Upper lobe of left lung (tissue), 4 donors: ENCODE data around the gene COL8A1.

Experiments
- POLR2A ChIP-seq, 4 donors: fragments of 450-650 bp; IDR thresholded peaks; one replicate each; pipeline ENCODE4 v1.5.1; 2016 to 2017; ENCODE audit warnings: antibody characterized with exemption in 4 of 4, mild to moderate bottlenecking in 2 of 4
- POLR2AphosphoS5 ChIP-seq, 2 donors: sonication (generic); formaldehyde crosslinking; IDR thresholded peaks; one replicate each; pipeline ENCODE4 v1.5.1; 2017; ENCODE audit warnings: antibody characterized with exemption in 2 of 2
- TF ChIP-seq, protein P1 (sequence below), 6 experiments: fragments of 450-650 bp in 4 of 6; fragments of 200-600 bp in 2 of 6; sonication (generic) in 2 of 6; IDR thresholded peaks; one replicate each; pipeline ENCODE4 v1.5.1; 2016 to 2019; ENCODE audit warnings: antibody characterized with exemption in 6 of 6

DNA sequence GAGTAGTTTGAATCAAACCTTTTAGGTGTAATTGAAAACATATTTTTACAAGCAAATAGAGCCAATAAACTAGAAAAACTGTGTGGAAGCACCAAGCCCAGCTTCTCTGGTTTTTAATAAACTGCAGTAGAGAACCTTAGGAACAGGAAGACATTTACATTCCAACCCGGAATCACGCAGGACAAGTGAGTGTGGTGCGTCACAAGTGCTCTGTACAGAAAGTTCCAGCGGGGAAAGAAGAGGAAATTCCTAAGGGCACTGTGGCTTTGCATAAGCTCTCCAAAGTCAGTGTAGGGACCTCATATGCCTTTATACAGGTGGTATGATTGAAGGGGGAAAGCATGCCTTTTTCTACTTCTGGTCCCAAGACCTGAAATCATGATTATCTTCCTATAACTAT lies 21.6 kb downstream of the COL8A1 start:
- TF ChIP-seq, protein P1, sequence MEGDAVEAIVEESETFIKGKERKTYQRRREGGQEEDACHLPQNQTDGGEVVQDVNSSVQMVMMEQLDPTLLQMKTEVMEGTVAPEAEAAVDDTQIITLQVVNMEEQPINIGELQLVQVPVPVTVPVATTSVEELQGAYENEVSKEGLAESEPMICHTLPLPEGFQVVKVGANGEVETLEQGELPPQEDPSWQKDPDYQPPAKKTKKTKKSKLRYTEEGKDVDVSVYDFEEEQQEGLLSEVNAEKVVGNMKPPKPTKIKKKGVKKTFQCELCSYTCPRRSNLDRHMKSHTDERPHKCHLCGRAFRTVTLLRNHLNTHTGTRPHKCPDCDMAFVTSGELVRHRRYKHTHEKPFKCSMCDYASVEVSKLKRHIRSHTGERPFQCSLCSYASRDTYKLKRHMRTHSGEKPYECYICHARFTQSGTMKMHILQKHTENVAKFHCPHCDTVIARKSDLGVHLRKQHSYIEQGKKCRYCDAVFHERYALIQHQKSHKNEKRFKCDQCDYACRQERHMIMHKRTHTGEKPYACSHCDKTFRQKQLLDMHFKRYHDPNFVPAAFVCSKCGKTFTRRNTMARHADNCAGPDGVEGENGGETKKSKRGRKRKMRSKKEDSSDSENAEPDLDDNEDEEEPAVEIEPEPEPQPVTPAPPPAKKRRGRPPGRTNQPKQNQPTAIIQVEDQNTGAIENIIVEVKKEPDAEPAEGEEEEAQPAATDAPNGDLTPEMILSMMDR (IDR thresholded peaks at IDR 0.05) = no peak
- TF ChIP-seq POLR2A (IDR thresholded peaks at IDR 0.05) (peak in 1 of 4 donors; percentile 23), POLR2AphosphoS5 (IDR thresholded peaks at IDR 0.05) (peak; percentile 59 to 61)
